HG03045 (cell line): ENCODE measurements around the gene TMEM266.
"Not testable (repeated sequence)": the region's sequence is repeated elsewhere in the genome, so short reads cannot be mapped to it uniquely, and the experiment has no call there.

Experiments
- ATAC-seq: cut with Tn5 transposase; IDR thresholded peaks from one replicate; pipeline ENCODE4 v1.9.1; 2021; ENCODE audit warnings: mild to moderate bottlenecking, moderate library complexity; ENCODE audit not compliant: unreplicated experiment

The TMEM266 gene

GRCh38 chr15:76059320-76060117 is at the start of gene TMEM266:
TMEM266 (plus strand) TSS chr15:76059985; CDS start chr15:76134264, 74,279 bp downstream.
- ATAC-seq = no peak

- no peak for ATAC-seq
Measured at GRCh38 chr15:76010613-76011012, 49.2 kb upstream of the TMEM266 start.

GRCh38 chr15:76011627-76012551 is 47.9 kb upstream of the TMEM266 start, which contains the start of gene NRG4:
NRG4 (minus strand) TSS chr15:76012424; CDS start chr15:76011230, 1,194 bp downstream.
- ATAC-seq = no peak

- ATAC-seq = not testable (repeated sequence)
Measured at GRCh38 chr15:76013470-76013869, 46.3 kb upstream of the TMEM266 start.

DNA sequence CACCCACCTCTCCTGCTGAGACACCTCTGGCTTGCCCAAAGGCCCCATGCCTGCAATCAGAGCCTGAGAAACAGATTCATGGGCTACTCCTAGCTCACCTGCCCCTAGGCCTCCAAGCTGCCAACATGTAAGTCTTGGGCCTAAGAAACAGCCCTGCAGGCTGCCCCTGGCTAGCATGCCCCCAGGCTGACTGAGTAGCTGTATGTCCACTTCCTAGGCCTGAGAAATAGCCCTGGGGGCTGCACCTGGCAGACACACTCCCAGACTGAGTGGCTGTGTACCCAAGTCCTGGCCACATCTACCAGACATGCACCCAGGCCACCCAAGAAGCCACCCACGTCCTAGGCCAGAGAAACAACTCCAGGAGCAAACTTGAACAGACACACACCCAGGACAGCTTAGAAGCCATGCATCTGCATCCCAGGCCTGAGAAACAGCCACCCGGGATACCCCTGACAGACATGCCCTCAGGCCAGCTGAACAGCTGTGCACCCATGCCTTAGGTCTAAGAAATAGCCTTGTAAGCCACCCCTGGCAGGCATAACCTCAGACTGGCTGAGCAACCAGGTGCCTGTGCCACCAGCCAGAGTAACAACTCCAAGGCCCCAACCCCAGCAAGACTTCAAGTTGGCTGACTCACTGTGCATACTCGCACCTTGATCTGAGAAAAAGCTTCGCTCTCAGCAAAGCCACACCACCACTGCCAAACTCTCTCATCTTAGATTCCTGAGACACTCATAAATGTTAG is 35.6 kb upstream of the TMEM266 start:
- ATAC-seq = no peak

DNA sequence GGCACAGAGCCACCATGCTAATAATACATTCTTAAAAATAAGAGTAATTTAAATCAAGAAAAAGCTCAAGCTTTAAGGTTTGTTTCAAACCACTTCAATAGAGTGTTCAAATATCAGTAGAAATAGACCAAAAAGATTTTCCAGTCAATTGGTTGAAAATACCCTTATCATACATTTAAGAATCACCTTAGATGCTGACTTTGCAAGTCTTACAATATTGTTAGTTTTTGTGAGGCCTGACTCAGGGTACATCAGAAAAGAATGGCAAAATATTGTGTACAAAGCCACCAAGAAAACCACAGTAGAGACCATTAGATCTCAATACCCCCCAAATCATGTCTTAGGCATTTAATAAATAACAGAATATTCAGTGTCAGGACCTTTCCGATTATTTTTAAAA is 27.7 kb upstream of the TMEM266 start:
- ATAC-seq = no peak

DNA sequence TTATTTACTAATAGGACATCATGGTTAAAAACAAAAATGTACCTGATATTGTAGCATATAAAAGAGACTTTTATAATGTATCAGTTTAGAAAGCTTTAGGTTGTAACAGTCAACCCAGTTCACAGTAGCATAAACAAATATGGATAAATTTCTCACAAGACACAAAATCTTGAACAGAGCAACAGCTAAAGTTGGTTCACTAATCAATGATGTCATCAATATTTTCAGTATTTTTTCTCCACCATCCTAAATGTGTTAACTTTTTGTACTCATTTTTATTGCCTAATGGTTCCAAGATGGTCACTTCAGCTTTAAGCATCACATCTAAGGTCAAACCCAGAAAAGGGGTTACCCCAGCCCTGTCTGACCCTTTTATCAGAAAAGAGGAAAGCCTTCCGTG is 26.3 kb upstream of the TMEM266 start:
- no peak for ATAC-seq

DNA sequence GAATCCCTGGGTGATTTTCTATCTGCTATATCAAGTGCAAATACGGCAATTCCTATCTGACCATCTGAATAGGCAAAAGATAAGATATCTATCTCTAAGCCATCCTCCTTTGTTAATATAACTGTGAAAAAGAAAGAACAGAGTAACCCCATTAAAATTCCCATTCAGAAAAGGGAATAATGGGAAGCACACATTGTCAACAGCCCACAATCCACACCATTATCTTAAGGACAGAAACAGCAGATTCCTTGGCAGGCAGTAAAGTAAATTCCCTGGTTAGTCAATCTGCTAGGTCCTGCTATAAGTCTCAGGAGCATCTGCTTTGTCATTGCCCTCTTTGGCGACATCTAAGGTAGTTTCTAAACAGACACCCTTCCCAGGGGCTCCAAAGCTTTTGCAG is 25.7 kb upstream of the TMEM266 start:
- no peak for ATAC-seq

DNA sequence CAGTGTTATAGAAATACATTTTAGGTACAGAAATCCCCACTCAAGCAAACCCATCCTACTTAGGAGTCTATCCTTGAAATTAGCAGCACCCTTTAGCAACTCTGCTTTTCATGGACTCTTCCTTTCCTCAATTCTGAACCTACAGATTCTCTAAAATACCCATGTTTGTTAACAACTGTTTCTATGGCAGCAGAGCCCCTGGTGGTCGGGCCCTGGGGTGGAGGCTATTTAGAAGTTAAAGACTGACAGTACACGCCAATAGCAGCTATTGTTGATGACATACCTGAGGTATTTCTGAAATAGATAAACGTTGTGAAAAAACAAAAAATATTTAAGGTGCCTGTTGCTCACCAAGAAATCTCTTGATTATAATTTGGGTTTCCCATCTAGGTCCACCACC is 24.2 kb upstream of the TMEM266 start:
- ATAC-seq = no peak

DNA sequence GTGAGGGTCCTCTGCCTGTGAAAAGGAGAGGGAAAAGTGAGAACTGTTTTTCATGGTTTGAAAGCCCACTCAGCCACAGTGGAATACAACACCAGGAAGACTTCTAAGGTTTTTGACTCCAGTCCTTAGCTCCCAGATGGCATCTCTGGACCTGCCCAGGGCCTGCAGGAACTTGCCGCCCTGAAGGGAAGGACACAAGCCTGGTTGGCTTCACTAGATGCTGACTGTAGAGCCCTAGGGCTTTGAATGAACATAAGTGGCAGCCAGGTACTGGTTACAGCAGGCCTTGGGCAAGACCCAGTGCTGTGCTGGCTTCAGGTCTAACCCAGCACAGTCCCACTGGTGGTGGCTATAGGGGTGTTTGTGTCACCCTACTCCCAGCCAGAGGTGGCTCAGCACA is 21.3 kb upstream of the TMEM266 start:
- no peak for ATAC-seq

DNA sequence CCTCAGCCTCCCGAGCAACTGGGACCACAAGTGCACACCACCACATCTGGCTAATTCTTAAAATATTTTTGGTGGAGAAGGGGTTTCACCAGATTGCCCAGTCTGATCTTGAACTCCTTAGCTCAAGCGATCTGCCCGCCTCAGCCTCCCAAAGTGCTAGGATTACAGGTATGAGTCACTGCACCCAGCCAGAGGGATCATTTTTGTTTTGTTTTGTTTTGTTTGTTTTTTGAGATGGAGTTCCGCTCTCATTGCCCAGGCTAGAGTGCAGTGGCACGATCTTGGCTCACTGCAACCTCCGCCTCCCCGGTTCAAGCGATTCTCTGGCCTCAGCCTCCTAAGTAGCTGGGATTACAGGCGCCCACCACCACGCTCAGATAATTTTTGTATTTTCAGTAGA is 5.6 kb upstream of the TMEM266 start:
- ATAC-seq = not testable (repeated sequence)

DNA sequence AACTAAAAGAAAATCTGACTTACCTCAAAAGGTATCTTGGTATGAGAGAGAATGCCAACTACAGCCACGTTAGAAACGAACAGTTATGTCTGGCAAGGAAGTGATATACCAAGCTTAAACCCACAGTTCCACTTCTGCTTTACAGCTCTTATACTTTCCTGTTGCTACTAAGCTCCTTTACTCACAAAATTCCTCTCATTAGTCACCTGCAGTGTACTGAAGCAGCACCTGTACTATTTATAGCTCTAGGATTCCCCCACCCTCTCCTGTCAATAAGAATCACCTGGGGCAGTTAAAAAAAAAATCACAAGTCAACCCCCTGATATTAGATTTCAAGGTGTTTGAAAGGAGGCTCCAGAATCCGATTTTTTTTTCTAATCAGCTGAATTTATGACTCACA is 2.9 kb upstream of the TMEM266 start:
- no peak for ATAC-seq

DNA sequence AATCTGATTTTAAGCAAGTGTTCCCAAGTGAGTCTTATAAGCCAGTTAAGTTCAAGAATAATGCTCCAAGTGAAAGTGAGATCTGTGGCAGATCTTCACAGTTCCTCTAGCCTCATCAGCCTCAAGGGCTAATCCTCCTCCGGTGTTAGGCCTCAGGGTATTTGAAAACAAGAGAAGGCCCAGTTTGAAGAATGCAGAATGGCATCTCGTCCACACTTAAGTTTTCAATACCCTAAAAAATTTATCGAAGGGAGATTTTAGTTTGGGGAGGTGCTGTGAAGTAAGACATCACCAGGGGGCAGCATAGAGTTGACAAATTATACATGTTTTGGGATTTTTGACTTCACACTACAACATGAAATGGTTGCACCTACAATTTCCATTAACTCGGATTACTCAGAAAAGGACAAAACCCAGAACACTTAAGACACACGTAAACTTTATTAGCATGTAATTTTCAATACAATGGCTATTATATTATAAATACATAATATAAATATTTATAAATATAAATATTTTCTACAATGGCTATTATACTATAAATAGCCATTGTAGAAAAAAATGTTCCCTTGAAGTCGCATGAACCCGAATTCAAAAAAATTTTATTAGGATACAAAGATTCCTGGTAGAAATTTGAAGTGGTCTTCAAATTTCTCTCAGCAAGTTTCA is 2.3 kb upstream of the TMEM266 start:
- ATAC-seq = no peak

DNA sequence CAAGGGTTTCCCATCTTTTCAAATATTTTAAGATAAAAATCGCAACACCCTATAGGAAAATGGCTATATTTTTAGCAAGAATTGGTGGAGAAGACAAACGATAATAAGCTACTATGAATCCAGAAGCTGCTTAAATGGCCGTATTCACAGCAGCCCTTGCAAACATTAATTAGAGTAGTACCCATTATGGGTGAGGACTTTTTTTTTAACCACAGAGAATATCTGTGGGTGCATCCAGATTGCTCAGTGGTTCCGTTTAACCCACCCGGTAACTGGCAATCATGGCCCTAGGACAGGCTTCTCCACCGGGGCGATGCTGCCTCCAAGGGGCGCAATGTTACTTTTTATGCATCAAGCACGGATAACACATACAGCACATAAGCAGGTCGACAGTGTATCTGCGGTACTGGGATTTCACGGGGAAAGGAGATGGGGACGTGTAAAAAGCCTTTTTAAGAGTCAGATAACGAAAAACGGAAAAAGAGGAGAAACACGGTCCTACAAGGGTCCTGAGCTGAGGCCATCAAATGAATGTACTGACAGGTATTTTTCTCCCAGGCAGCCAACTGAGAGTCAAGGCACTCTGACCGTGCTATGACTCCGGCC is 968 bp upstream of the TMEM266 start:
- no peak for ATAC-seq

GRCh38 chr15:76060118-76060989 is 569 bp downstream of the TMEM266 start:
- no peak for ATAC-seq

DNA sequence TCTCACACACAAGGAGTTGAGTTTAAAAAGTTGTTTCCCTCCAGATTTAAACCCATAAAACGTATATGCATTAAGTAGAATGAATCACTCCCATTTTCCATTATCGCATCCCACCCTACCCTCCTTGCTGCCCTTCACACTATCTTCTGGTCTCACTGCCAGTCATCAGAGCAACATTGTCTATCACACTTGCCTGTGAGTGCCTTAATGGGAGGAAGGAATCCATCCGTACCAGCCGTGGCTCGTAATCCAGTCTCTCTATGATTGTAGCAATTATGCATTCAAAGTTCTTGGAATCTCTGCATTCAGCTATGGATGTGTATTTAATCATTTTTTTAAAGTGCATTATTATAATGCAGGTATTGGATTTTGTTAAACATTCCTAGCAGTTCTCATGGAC is 1.9 kb downstream of the TMEM266 start:
- ATAC-seq = no peak

GRCh38 chr15:76062286-76062685 is 2.5 kb downstream of the TMEM266 start:
- ATAC-seq = no peak

DNA sequence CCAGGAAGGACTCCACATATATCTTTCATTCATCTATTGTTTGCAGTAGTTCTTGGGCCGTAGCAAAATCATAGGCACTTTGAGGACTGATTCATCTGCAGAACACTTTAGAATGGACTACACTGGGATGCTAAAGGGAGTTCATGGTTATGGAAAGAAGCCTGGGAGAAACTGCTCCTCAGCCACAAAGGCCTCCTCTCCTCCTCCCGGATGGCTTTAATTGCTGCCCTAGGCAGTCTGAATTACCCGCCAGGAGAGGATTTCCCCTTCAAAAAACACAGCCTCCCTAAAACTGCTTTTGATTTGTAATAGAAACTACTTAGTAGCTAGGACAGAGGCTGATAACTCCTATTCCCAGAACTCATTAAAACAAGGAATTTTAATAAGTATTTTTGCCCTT is 4.6 kb downstream of the TMEM266 start:
- ATAC-seq = no peak

DNA sequence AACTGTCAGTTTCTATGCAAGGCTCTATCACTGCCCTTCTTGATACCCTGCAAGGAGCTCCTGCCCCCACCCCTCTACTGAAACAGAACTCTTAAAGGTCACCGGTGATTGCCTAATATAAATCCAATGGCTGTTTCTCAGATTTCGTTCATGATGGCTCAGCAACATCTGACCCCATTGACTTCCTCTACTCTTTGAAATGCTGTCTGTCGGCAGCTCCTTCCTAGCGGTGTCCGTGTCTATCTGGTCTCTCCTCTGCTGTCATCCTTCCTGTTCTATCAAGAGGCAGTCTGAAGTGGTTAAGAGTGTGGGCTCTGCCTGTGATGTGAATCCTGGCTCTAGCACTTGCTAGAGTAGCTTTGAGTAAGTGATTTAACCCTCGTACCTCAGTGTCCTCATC is 5.5 kb downstream of the TMEM266 start:
- no peak for ATAC-seq
